HG02938 (cell line): ENCODE results near the gene STX8.
"Not testable (repeated sequence)": the region's sequence is repeated elsewhere in the genome, so short reads cannot be mapped to it uniquely, and the experiment has no call there.

Experiments
- ATAC-seq: cut with Tn5 transposase; IDR thresholded peaks from one replicate; pipeline ENCODE4 v1.9.1; 2021; ENCODE audit warnings: mild to moderate bottlenecking, moderate library complexity; ENCODE audit not compliant: unreplicated experiment

The STX8 gene

GRCh38 chr17:9557161-9557755, 18.4 kb downstream of the STX8 start:
- no peak for ATAC-seq

- not testable (repeated sequence) for ATAC-seq
Observed at GRCh38 chr17:9554715-9555114, 20.9 kb downstream of the STX8 start.

GRCh38 chr17:9553596-9553995, 22.0 kb downstream of the STX8 start:
- ATAC-seq = no peak

- no peak for ATAC-seq
Observed at GRCh38 chr17:9553181-9553580, 22.4 kb downstream of the STX8 start.

- no peak for ATAC-seq
Observed at GRCh38 chr17:9549215-9549614, 26.4 kb downstream of the STX8 start.

GRCh38 chr17:9544221-9544620, 31.4 kb downstream of the STX8 start:
- ATAC-seq = no peak

GRCh38 chr17:9541718-9542117, 33.9 kb downstream of the STX8 start:
- no peak for ATAC-seq

- no peak for ATAC-seq
Observed at GRCh38 chr17:9538626-9539025, 37.0 kb downstream of the STX8 start.

GRCh38 chr17:9537177-9537776, 38.3 kb downstream of the STX8 start:
- ATAC-seq = no peak

GRCh38 chr17:9536061-9536460, 39.6 kb downstream of the STX8 start:
- no peak for ATAC-seq

GRCh38 chr17:9533441-9533840, 42.2 kb downstream of the STX8 start:
- ATAC-seq = no peak

- ATAC-seq = no peak
Observed at GRCh38 chr17:9532715-9533114, 42.9 kb downstream of the STX8 start.

- ATAC-seq = no peak
Observed at GRCh38 chr17:9531034-9531433, 44.6 kb downstream of the STX8 start.

- ATAC-seq = no peak
Observed at GRCh38 chr17:9529033-9529700, 46.5 kb downstream of the STX8 start.

GRCh38 chr17:9527788-9528187, 47.8 kb downstream of the STX8 start:
- ATAC-seq = no peak

- ATAC-seq = no peak
Observed at GRCh38 chr17:9522074-9522473, 53.5 kb downstream of the STX8 start.

- ATAC-seq = no peak
Observed at GRCh38 chr17:9521062-9521461, 54.6 kb downstream of the STX8 start.

GRCh38 chr17:9520649-9521048, 55.0 kb downstream of the STX8 start:
- ATAC-seq = no peak

- ATAC-seq = no peak
Observed at GRCh38 chr17:9519583-9520272, 55.9 kb downstream of the STX8 start.

GRCh38 chr17:9517396-9517795, 58.2 kb downstream of the STX8 start:
- ATAC-seq = no peak

- no peak for ATAC-seq
Observed at GRCh38 chr17:9513266-9513665, 62.4 kb downstream of the STX8 start.
